IMR-90 (cell line): ENCODE results near the gene DALRD3. TPM values are rescaled to one million over a fixed set of nuclear protein-coding genes. Genes with fewer than 3 reads are reported as not detected.

Source experiments
- ATAC-seq: fragments of 200-7000 bp; cut with Tn5 transposase; 2 replicates; pipeline ENCODE4 v1.9.1; 2020; ENCODE audit warnings: low read depth, mild to moderate bottlenecking, moderate library complexity
- BruUV-seq: library from RNA; stranded (reverse); fragments of 400-500 nt; replicated peaks from 2 replicates; lab custom pipeline; 2021; lab: Mats Ljungman, UMichigan
- CTCF ChIA-PET: fragments of 300-600 bp; formaldehyde crosslinking; extraction: SDS; loops from one replicate; lab custom pipeline; 2021; ENCODE audit warnings: antibody characterized with exemption; lab: Yijun Ruan, JAX
- POLR2A ChIA-PET: fragments of 300-600 bp; sonication (Branson Sonifier 250); formaldehyde crosslinking; loops from one replicate; lab custom pipeline; 2022; ENCODE audit warnings: antibody characterized with exemption; ENCODE audit not compliant: unreplicated experiment; lab: Charles Lee
- DNase-seq: peaks from one replicate; pipeline ENCODE4 v3.0.0; 2013
- H2AFZ ChIP-seq: replicated peaks from 2 replicates; pipeline ENCODE3; 2013; ENCODE audit warnings: low read length, mild to moderate bottlenecking; ENCODE audit not compliant: poor library complexity
- H2AK5ac ChIP-seq: 2 replicates; pipeline ENCODE4 v1.6.1; 2013; ENCODE audit warnings: low read depth, low read length, inconsistent platforms
- H2AK9ac ChIP-seq: replicated peaks from 2 replicates; pipeline ENCODE3; 2013; ENCODE audit warnings: mild to moderate bottlenecking, low read depth, low read length, moderate library complexity; ENCODE audit not compliant: poor library complexity
- H2BK120ac ChIP-seq: 2 replicates; pipeline ENCODE4 v1.6.1; 2013; ENCODE audit warnings: low read depth, low read length, inconsistent platforms
- H2BK15ac ChIP-seq: 3 replicates; pipeline ENCODE4 v1.6.1; 2013; ENCODE audit warnings: low read depth, low read length, inconsistent platforms
- H2BK20ac ChIP-seq: 2 replicates; pipeline ENCODE4 v1.6.1; 2013; ENCODE audit warnings: low read depth, mild to moderate bottlenecking, inconsistent platforms, low read length, moderate library complexity
- H2BK5ac ChIP-seq: 2 replicates; pipeline ENCODE4 v1.6.1; 2013; ENCODE audit warnings: mild to moderate bottlenecking, low read depth, low read length, inconsistent platforms; ENCODE audit not compliant: poor library complexity, severe bottlenecking
- H3K14ac ChIP-seq: replicated peaks from 2 replicates; pipeline ENCODE4 v1.6.1; 2013; ENCODE audit warnings: low read depth, low read length, inconsistent platforms
- H3K18ac ChIP-seq: 2 replicates; pipeline ENCODE4 v1.6.1; 2013; ENCODE audit warnings: low read depth, low read length, control low read depth
- H3K23ac ChIP-seq: 2 replicates; pipeline ENCODE4 v1.6.1; 2013; ENCODE audit warnings: low read depth, low read length, inconsistent platforms
- H3K27ac ChIP-seq: 2 replicates; pipeline ENCODE4 v1.5.1; 2013; ENCODE audit warnings: mild to moderate bottlenecking, control low read depth, low read length; ENCODE audit not compliant: insufficient read depth
- H3K27me3 ChIP-seq: 2 replicates; pipeline ENCODE4 v1.6.1; 2013; ENCODE audit warnings: low read length; ENCODE audit not compliant: control insufficient read depth, insufficient read depth
- H3K36me3 ChIP-seq: 2 replicates; pipeline ENCODE4 v1.6.1; 2013; ENCODE audit warnings: low read length, mixed read lengths; ENCODE audit not compliant: control insufficient read depth, insufficient read depth
- H3K4ac ChIP-seq: 2 replicates; pipeline ENCODE4 v1.6.1; 2013; ENCODE audit warnings: low read depth, low read length, inconsistent platforms
- H3K4me1 ChIP-seq: 2 replicates; pipeline ENCODE4 v1.6.1; 2013; ENCODE audit warnings: low read length, mixed read lengths; ENCODE audit not compliant: control insufficient read depth, insufficient read depth
- H3K4me2 ChIP-seq: 2 replicates; pipeline ENCODE4 v1.6.1; 2013; ENCODE audit warnings: low read depth, mild to moderate bottlenecking, control low read depth, low read length, moderate library complexity
- H3K4me3 ChIP-seq: 2 replicates; pipeline ENCODE4 v1.5.1; 2013; ENCODE audit warnings: low read depth, mild to moderate bottlenecking, control low read depth, low read length, moderate library complexity; ENCODE audit not compliant: insufficient read depth
- H3K56ac ChIP-seq: 2 replicates; pipeline ENCODE4 v1.6.1; 2013; ENCODE audit warnings: low read length, inconsistent platforms; ENCODE audit not compliant: insufficient read depth; ENCODE audit errors: extremely low read depth
- H3K79me1 ChIP-seq, 2 experiments: 2 replicates each; pipeline ENCODE4 v1.6.1; 2013; ENCODE audit warnings: low read length in 2 of 2, inconsistent platforms in 1 of 2, low read depth in 1 of 2
- H3K9ac ChIP-seq: 2 replicates; pipeline ENCODE4 v1.6.1; 2013; ENCODE audit warnings: low read depth, low read length, control low read depth
- H3K9me1 ChIP-seq: 2 replicates; pipeline ENCODE4 v1.6.1; 2013; ENCODE audit warnings: low read length, inconsistent platforms; ENCODE audit not compliant: insufficient read depth
- H3K9me3 ChIP-seq: 2 replicates; pipeline ENCODE4 v1.6.1; 2013; ENCODE audit warnings: low read length; ENCODE audit not compliant: control insufficient read depth, insufficient read depth
- H4K20me1 ChIP-seq: 2 replicates; pipeline ENCODE4 v1.6.1; 2013; ENCODE audit warnings: low read length, inconsistent platforms; ENCODE audit not compliant: insufficient read depth
- H4K5ac ChIP-seq: 2 replicates; pipeline ENCODE4 v1.6.1; 2013; ENCODE audit warnings: mild to moderate bottlenecking, low read depth, low read length, control low read depth
- H4K8ac ChIP-seq, 2 experiments: 2 replicates each; pipeline ENCODE4 v1.6.1; 2013; ENCODE audit warnings: low read depth in 2 of 2, low read length in 2 of 2, control low read depth in 1 of 2, inconsistent platforms in 1 of 2
- H4K91ac ChIP-seq: 2 replicates; pipeline ENCODE4 v1.6.1; 2013; ENCODE audit warnings: low read depth, low read length, inconsistent platforms; ENCODE audit not compliant: insufficient read depth
- BHLHE40 ChIP-seq: fragments of 150-350 bp; IDR thresholded peaks from 2 replicates; pipeline ENCODE4 v1.6.1; 2016; ENCODE audit warnings: mild to moderate bottlenecking, low read depth, low read length
- CEBPB ChIP-seq: IDR thresholded peaks from 2 replicates; pipeline ENCODE4 v1.6.1; 2012; ENCODE audit warnings: low read depth, low read length, improper control_type of control experiment
- CHD1 ChIP-seq: IDR thresholded peaks from 2 replicates; pipeline ENCODE4 v1.6.1; 2012; ENCODE audit warnings: low read depth, low read length, improper control_type of control experiment
- CTCF ChIP-seq: conservative IDR thresholded peaks from 2 replicates; pipeline ENCODE4 v1.5.1; 2012; ENCODE audit warnings: mild to moderate bottlenecking, low read depth, low read length, improper control_type of control experiment
- ELK1 ChIP-seq: fragments of 150-350 bp; IDR thresholded peaks from 2 replicates; pipeline ENCODE4 v1.6.1; 2016; ENCODE audit warnings: low read depth, mild to moderate bottlenecking, low read length, moderate library complexity, borderline replicate concordance
- FOS ChIP-seq: fragments of 150-350 bp; IDR thresholded peaks from 2 replicates; pipeline ENCODE4 v1.6.1; 2016; ENCODE audit warnings: low read depth, low read length
- MAZ ChIP-seq: IDR thresholded peaks from 2 replicates; pipeline ENCODE4 v1.6.1; 2012; ENCODE audit warnings: low read depth, mild to moderate bottlenecking, low read length, improper control_type of control experiment, moderate library complexity, borderline replicate concordance
- MXI1 ChIP-seq: IDR thresholded peaks from 2 replicates; pipeline ENCODE4 v1.6.1; 2012; ENCODE audit warnings: low read depth, mild to moderate bottlenecking, low read length, moderate library complexity, borderline replicate concordance
- NFE2L2 ChIP-seq: fragments of 150-350 bp; IDR thresholded peaks from 2 replicates; pipeline ENCODE4 v1.6.1; 2016; ENCODE audit warnings: low read depth, mild to moderate bottlenecking, low read length
- POLR2A ChIP-seq: IDR thresholded peaks from 2 replicates; pipeline ENCODE4 v1.6.1; 2012; ENCODE audit warnings: mild to moderate bottlenecking, low read depth, low read length
- RAD21 ChIP-seq: IDR thresholded peaks from 2 replicates; pipeline ENCODE4 v1.6.1; 2012; ENCODE audit warnings: low read length, improper control_type of control experiment
- RCOR1 ChIP-seq: IDR thresholded peaks from 2 replicates; pipeline ENCODE4 v1.6.1; 2012; ENCODE audit warnings: mild to moderate bottlenecking, low read length, improper control_type of control experiment; ENCODE audit not compliant: insufficient replicate concordance
- RFX5 ChIP-seq: IDR thresholded peaks from 2 replicates; pipeline ENCODE4 v1.8.0; 2012; ENCODE audit warnings: low read depth, mild to moderate bottlenecking, low read length, moderate library complexity
- SMC3 ChIP-seq: fragments of 150-350 bp; IDR thresholded peaks from 2 replicates; pipeline ENCODE4 v1.6.1; 2016; ENCODE audit warnings: low read depth, mild to moderate bottlenecking, antibody characterized with exemption, low read length, moderate library complexity
- WGBS, 2 experiments: methylation state at CpG; one replicate each; pipeline versions ENCODE4 v1.1.5 to v1.1.7; 2013; ENCODE audit warnings: missing lambda C conversion rate in 2 of 2; ENCODE audit not compliant: insufficient read length in 1 of 2; ENCODE audit errors: extremely low coverage in 2 of 2; 5-methylcytosine and 5-hydroxymethylcytosine counted together
- dilution Hi-C: fragments of 300-500 bp; cut with HindIII; formaldehyde crosslinking; loops from one replicate; pipeline ENCODE4 v1.14.3; 2018; ENCODE audit warnings: low sequenced_read_pairs; ENCODE audit not compliant: unreplicated experiment
- in situ Hi-C: fragments of 300-500 bp; cut with MboI; formaldehyde crosslinking; loops from 3 replicates; pipeline ENCODE4 v1.14.3; 2019; ENCODE audit warnings: low sequenced_read_pairs, inconsistent platforms, mixed read lengths
- intact Hi-C: fragments of 100-400 bp; cut with micrococcal nuclease; formaldehyde crosslinking; loops from 2 replicates; pipeline ENCODE4 v1.10.0; 2022
- polyA plus RNA-seq, 3 experiments: library from polyadenylated mRNA; depleted of rRNA; stranded (reverse); fragments of >200 nt; gene quantifications; 2 replicates each; pipeline ENCODE4 v1.2.3, GENCODE V29; 2012; ENCODE audit warnings: low replicate concordance in 1 of 3
- total RNA-seq: library from RNA; depleted of rRNA; stranded (reverse); fragments of >200 nt; gene quantifications from 2 replicates; pipeline ENCODE4 v1.2.3, GENCODE V29; 2012
- TF ChIP-seq, protein P1 (sequence below): fragments of 150-350 bp; IDR thresholded peaks from 2 replicates; pipeline ENCODE4 v1.6.1; 2017; ENCODE audit warnings: mild to moderate bottlenecking, antibody characterized with exemption, low read length, low read depth

Gene DALRD3
- total and polyA plus RNA-seq, 2 of the 4 experiments (the other 2 are of a cell fraction), result 27.8 to 42.2 TPM

- 59% methylated on average over 5 of the region's 12 CpGs; no CpG with 5 or more reads in 1 of the 2 experiments for WGBS, 2 experiments
- Histone ChIP-seq H3K23ac (peak overlapping the region; percentile 85), H4K8ac (peak overlapping the region; percentile 90 to 91), H3K56ac (no peak overlapping the region; the same call in 1 of the 2 replicates), H2BK5ac (peak overlapping the region; percentile 93), H2AK5ac (peak overlapping the region; percentile 97), H3K36me3 (peaks cover 38% of the 10 kb centered on the region), H4K20me1 (peaks cover 20% of the 10 kb centered on the region), H3K9me3 (no peaks in the 10 kb centered on the region), H3K9me1 (peaks cover 21% of the 10 kb centered on the region), H3K4ac (peak overlapping the region; percentile 87), H2AFZ (peak overlapping the region; percentile 94), H2AK9ac (peak overlapping the region; percentile 99), H2BK120ac (no peak overlapping the region; the same call in 1 of the 2 replicates), H4K91ac (peak overlapping the region; percentile 54), H2BK15ac (0 out of 3 replicates have a peak overlapping the region, but pooled peaks have one; percentile 25), H3K4me3 (peak overlapping the region; percentile 84), H3K27ac (peak overlapping the region; percentile 93), H3K79me1 (peaks cover 29 to 84% of the 10 kb centered on the region in 2 experiments), H4K5ac (peak overlapping the region; percentile 4), H3K4me2 (peak overlapping the region; percentile 84), H3K9ac (peak overlapping the region; percentile 90), H3K4me1 (peaks cover 4% of the 10 kb centered on the region; the same call in 1 of the 2 replicates), H3K18ac (no peak overlapping the region), H3K14ac (peak overlapping the region; percentile 94), H3K27me3 (no peaks in the 10 kb centered on the region), H2BK20ac (no peak overlapping the region)
- TF ChIP-seq POLR2A, result no peak
- TF ChIP-seq RCOR1, result no peak
- no peak for TF ChIP-seq FOS
- no peak for TF ChIP-seq NFE2L2
- TF ChIP-seq, protein P1, sequence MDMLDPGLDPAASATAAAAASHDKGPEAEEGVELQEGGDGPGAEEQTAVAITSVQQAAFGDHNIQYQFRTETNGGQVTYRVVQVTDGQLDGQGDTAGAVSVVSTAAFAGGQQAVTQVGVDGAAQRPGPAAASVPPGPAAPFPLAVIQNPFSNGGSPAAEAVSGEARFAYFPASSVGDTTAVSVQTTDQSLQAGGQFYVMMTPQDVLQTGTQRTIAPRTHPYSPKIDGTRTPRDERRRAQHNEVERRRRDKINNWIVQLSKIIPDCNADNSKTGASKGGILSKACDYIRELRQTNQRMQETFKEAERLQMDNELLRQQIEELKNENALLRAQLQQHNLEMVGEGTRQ, result no peak
- no peak for TF ChIP-seq ELK1
- no peak for TF ChIP-seq BHLHE40
- no peak for TF ChIP-seq CEBPB
- no peak for TF ChIP-seq MAZ
- no peak for TF ChIP-seq SMC3
- no peak for TF ChIP-seq RFX5
- TF ChIP-seq RAD21, result no peak
- TF ChIP-seq CTCF, result no peak
- no peak for TF ChIP-seq MXI1
- TF ChIP-seq CHD1, result no peak
- intact Hi-C loops, result loop anchor here (5.0 kb wide), 1 partner anchor 70 kb away; the partner anchor contains the start of gene QRICH1
- ATAC-seq (no peak), DNase-seq (no peak)
- ChIA-PET POLR2A (interaction anchor here (1.0 to 3.8 kb wide), 3 partner anchors 12 to 83 kb away, joined by 3 to 25 read pairs (median 4); partner anchors contain the start of gene QRICH1), CTCF (interaction anchor here (0.5 to 1.1 kb wide), 5 partner anchors 9 to 73 kb away, joined by 3 to 7 read pairs (median 4); partner anchors contain the start of genes P4HTM and WDR6)
- in situ Hi-C loops, result no loop called here
- dilution Hi-C loops, result no loop called here
- no TSS peak for BruUV-seq
Observed at GRCh38 chr3:49022688-49023171, 4.3 kb upstream of the DALRD3 start.
